HCT116 (cell line): ENCODE data around the gene NPHS1. TPM values are rescaled to one million over a fixed set of nuclear protein-coding genes. Genes with fewer than 3 reads are reported as not detected.

Experiments
- ATAC-seq: fragments of 200-7000 bp; cut with Tn5 transposase; 2 replicates; pipeline ENCODE4 v1.9.1; 2020; ENCODE audit warnings: mild to moderate bottlenecking, moderate library complexity
- BruUV-seq: library from RNA; stranded (reverse); fragments of 400-500 nt; replicated peaks from 2 replicates; lab custom pipeline; 2021; lab: Mats Ljungman, UMichigan
- CTCF ChIA-PET: fragments of 300-600 bp; sonication (Branson Sonifier 250); formaldehyde crosslinking; loops from one replicate; lab custom pipeline; 2021; ENCODE audit warnings: antibody characterized with exemption; lab: Charles Lee
- POLR2A ChIA-PET: fragments of 300-600, 350-600 bp; sonication (Branson Sonifier 250); formaldehyde crosslinking; loops from one replicate; lab custom pipeline; 2021; ENCODE audit warnings: antibody characterized with exemption; lab: Charles Lee
- RAD21 ChIA-PET, 2 experiments: fragments of 300-600 bp; sonication (Branson Sonifier 250); formaldehyde crosslinking; loops; one replicate each; lab custom pipeline; 2023; ENCODE audit warnings: low total read pairs in 2 of 2; ENCODE audit not compliant: uncharacterized antibody in 2 of 2, unreplicated experiment in 2 of 2, low non-redundant PET in 1 of 2; lab: Charles Lee
- DNase-seq: peaks from one replicate; pipeline ENCODE4 v3.0.0-alpha.2; 2010; ENCODE audit warnings: low read depth, low spot score
- H2AFZ ChIP-seq: fragments of 200-600 bp; shearing (Covaris generic), sonication (generic); 2 replicates; pipeline ENCODE4 v1.6.1; 2017; ENCODE audit warnings: low read depth, mixed run types, mixed read lengths, antibody characterized with exemption, low read length; ENCODE audit not compliant: poor library complexity, severe bottlenecking
- H3K27ac ChIP-seq: 2 replicates; pipeline ENCODE4 v1.5.1; 2012; ENCODE audit warnings: low read depth, low read length
- H3K27me3 ChIP-seq: fragments of 200-600 bp; sonication (generic); 2 replicates; pipeline ENCODE4 v1.6.1; 2016; ENCODE audit warnings: mixed run types, low read length, mixed read lengths; ENCODE audit not compliant: insufficient read depth
- H3K36me3 ChIP-seq, 2 experiments: fragments of 200-500 bp in 1 of 2; fragments of 200-600 bp in 1 of 2; sonication (Bioruptor generic) in 1 of 2; sonication (generic) in 1 of 2; 2 replicates each; pipeline versions ENCODE4 v1.5.1 to v1.6.1; 2014 to 2016; ENCODE audit warnings: low read length in 2 of 2, inconsistent platforms in 1 of 2, mixed read lengths in 1 of 2, mixed run types in 1 of 2; ENCODE audit not compliant: insufficient read depth in 2 of 2, control insufficient read depth in 1 of 2
- H3K4me1 ChIP-seq, 2 experiments: fragments of 200-600 bp in 1 of 2; sonication (generic) in 1 of 2; 2 replicates each; pipeline versions ENCODE4 v1.5.1 to v1.6.1; 2012 to 2017; ENCODE audit warnings: low read length in 2 of 2, inconsistent platforms in 1 of 2, mild to moderate bottlenecking in 1 of 2, mixed read lengths in 1 of 2, mixed run types in 1 of 2, moderate library complexity in 1 of 2; ENCODE audit not compliant: insufficient read depth in 2 of 2, control insufficient read depth in 1 of 2
- H3K4me2 ChIP-seq: fragments of 200-600 bp; sonication (generic); 2 replicates; pipeline ENCODE4 v1.6.1; 2017; ENCODE audit warnings: mixed run types, low read length, mixed read lengths
- H3K4me3 ChIP-seq, 2 experiments: fragments of 200-600 bp in 1 of 2; sonication (generic) in 1 of 2; replicated peaks in 1 of 2; 2 replicates each; pipeline ENCODE4 v1.5.1; 2011 to 2016; ENCODE audit warnings: low read length in 2 of 2, control low read depth in 1 of 2, low read depth in 1 of 2, mild to moderate bottlenecking in 1 of 2, mixed read lengths in 1 of 2, mixed run types in 1 of 2
- H3K79me2 ChIP-seq: fragments of 200-600 bp; sonication (generic); 2 replicates; pipeline ENCODE4 v1.6.1; 2017; ENCODE audit warnings: mild to moderate bottlenecking, mixed run types, low read length, moderate library complexity, mixed read lengths; ENCODE audit not compliant: insufficient read depth
- H3K9ac ChIP-seq: fragments of 200-600 bp; sonication (generic); 2 replicates; pipeline ENCODE4 v1.6.1; 2016; ENCODE audit warnings: low read length, mixed read lengths
- H3K9me2 ChIP-seq: fragments of 200-600 bp; sonication (generic), shearing (Covaris generic); 2 replicates; pipeline ENCODE4 v1.6.1; 2017; ENCODE audit warnings: mixed run types, mild to moderate bottlenecking, moderate library complexity; ENCODE audit not compliant: insufficient read depth
- H3K9me3 ChIP-seq, 2 experiments: fragments of 200-500 bp in 1 of 2; fragments of 200-600 bp in 1 of 2; sonication (Bioruptor generic) in 1 of 2; sonication (generic) in 1 of 2; 2 replicates each; pipeline ENCODE4 v1.6.1; 2014 to 2017; ENCODE audit warnings: low read length in 2 of 2, mixed read lengths in 2 of 2, inconsistent platforms in 1 of 2, low read depth in 1 of 2, mild to moderate bottlenecking in 1 of 2, mixed run types in 1 of 2, moderate library complexity in 1 of 2; ENCODE audit not compliant: control insufficient read depth in 1 of 2, insufficient read depth in 1 of 2
- H4K20me1 ChIP-seq: fragments of 200-600 bp; sonication (generic), shearing (Covaris generic); 2 replicates; pipeline ENCODE4 v1.6.1; 2017; ENCODE audit warnings: mixed run types, mild to moderate bottlenecking, moderate library complexity; ENCODE audit not compliant: insufficient read depth
- CBX3 ChIP-seq: IDR thresholded peaks from 2 replicates; pipeline ENCODE4 v1.6.1; 2012; ENCODE audit warnings: low read depth
- EGR1 ChIP-seq: IDR thresholded peaks from 2 replicates; pipeline ENCODE4 v1.6.1; 2012; ENCODE audit warnings: low read depth
- ELF1 ChIP-seq: IDR thresholded peaks from 2 replicates; pipeline ENCODE4 v1.6.1; 2012; ENCODE audit warnings: low read depth, borderline replicate concordance
- EZH2phosphoT487 ChIP-seq: fragments of 200-600 bp; IDR thresholded peaks from 2 replicates; pipeline ENCODE4 v1.6.1; 2018; ENCODE audit warnings: antibody characterized with exemption, borderline replicate concordance
- JUND ChIP-seq: IDR thresholded peaks from 2 replicates; pipeline ENCODE4 v1.6.1; 2012
- POLR2AphosphoS5 ChIP-seq: IDR thresholded peaks from 2 replicates; pipeline ENCODE4 v1.6.1; 2011; ENCODE audit warnings: mild to moderate bottlenecking, low read depth, low read length, moderate library complexity
- SIN3A ChIP-seq: IDR thresholded peaks from 2 replicates; pipeline ENCODE4 v1.6.1; 2012; ENCODE audit warnings: low read depth
- SP1 ChIP-seq: IDR thresholded peaks from 2 replicates; pipeline ENCODE4 v1.6.1; 2012; ENCODE audit warnings: low read depth
- SRF ChIP-seq: IDR thresholded peaks from 2 replicates; pipeline ENCODE4 v1.6.1; 2012; ENCODE audit warnings: low read depth
- TCF7L2 ChIP-seq: IDR thresholded peaks from 2 replicates; pipeline ENCODE4 v1.7.0; 2011; ENCODE audit warnings: borderline replicate concordance, inconsistent platforms; ENCODE audit not compliant: insufficient read depth, insufficient read length; ENCODE audit errors: extremely low read depth
- ZNF274 ChIP-seq: fragments of 200-500 bp; sonication (Bioruptor generic); IDR thresholded peaks from 2 replicates; pipeline ENCODE4 v1.6.1; 2014; ENCODE audit warnings: mild to moderate bottlenecking, low read depth, low read length, inconsistent platforms
- intact Hi-C: fragments of 100-400 bp; cut with micrococcal nuclease; formaldehyde crosslinking; loops from 2 replicates; pipeline ENCODE4 v1.10.0; 2022
- total RNA-seq: library from RNA; stranded (reverse); gene quantifications from one replicate; pipeline ENCODE4 v1.2.1, GENCODE V29; 2021; ENCODE audit not compliant: unreplicated experiment
- TF ChIP-seq, protein P1 (sequence below): IDR thresholded peaks from 2 replicates; pipeline ENCODE4 v1.6.1; 2012
- TF ChIP-seq, protein P2 (sequence below): IDR thresholded peaks from 2 replicates; pipeline ENCODE4 v1.6.1; 2012

NPHS1 gene
- total RNA-seq, 1 experiment from 2014 or later, result 0.57 TPM

DNA sequence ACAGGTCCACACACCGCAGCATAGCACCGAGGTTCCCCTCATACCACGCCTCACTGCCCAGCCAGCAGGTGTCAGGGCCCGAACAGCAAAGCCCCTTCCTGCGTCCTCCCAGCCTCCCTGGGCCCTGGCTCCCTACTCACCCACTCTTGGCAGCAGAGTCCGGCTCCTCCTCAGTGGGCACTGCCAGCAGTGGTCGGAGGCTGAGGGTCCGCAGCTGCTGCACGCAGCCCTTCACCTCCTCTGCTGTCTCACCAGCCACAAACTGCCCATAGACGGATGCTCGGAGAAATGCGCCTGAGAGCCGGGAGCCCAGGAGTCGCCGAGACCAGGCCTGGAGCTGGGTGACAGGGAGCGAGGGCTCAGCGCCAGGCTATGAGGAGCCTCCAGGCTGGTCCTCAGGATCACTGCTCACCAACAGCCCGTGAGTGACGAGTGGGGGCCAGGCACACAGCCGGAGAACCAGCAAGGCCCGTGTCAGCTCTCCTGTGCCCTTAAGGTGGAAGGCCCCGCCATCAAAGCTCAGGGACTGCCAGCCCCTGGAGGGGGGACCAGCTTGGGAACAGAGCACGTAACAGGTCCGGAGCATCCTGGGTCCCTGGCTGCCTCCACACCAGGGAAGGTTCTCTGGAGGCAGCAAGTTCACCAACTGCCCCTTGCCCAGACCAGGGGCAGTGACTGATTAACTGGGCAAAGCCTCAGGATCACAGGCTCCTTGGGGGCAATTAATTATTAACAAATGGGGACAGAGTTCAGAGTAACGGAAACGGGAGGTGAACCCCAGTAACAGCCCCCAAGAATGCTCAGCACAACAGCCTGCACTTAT is 39.9 kb downstream of the NPHS1 start, which contains the start of gene PRODH2:
Gene PRODH2 (minus strand): TSS at position 626 of the 823 bp plus-strand sequence. CDS start 40 bp downstream, at position 586.
- DNase-seq (no peak), ATAC-seq (no peak)
- no peaks in the 10 kb centered on the region for H3K27me3 ChIP-seq
- no TSS peak for BruUV-seq
- ChIA-PET POLR2A (no interaction called here), RAD21 (no interaction called here), CTCF (no interaction called here)
- TF ChIP-seq SRF, result no peak
- no peak for TF ChIP-seq ELF1
- no peak for TF ChIP-seq POLR2AphosphoS5
- TF ChIP-seq, protein P1, sequence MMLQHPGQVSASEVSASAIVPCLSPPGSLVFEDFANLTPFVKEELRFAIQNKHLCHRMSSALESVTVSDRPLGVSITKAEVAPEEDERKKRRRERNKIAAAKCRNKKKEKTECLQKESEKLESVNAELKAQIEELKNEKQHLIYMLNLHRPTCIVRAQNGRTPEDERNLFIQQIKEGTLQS, result no peak
- TF ChIP-seq TCF7L2, result no peak
- TF ChIP-seq EZH2phosphoT487, result no peak
- TF ChIP-seq JUND, result no peak
- no peak for TF ChIP-seq SIN3A
- TF ChIP-seq, protein P2, sequence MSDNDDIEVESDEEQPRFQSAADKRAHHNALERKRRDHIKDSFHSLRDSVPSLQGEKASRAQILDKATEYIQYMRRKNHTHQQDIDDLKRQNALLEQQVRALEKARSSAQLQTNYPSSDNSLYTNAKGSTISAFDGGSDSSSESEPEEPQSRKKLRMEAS, result no peak
- no peak for TF ChIP-seq EGR1
- TF ChIP-seq CBX3, result no peak
- TF ChIP-seq ZNF274, result no peak
- no peak for TF ChIP-seq SP1
- no peaks in the 10 kb centered on the region for H3K4me1 ChIP-seq
- no peaks in the 10 kb centered on the region for H3K9me2 ChIP-seq
- H3K36me3 ChIP-seq, result no peaks in the 10 kb centered on the region
- H4K20me1 ChIP-seq, result no peaks in the 10 kb centered on the region
- no peak within 1 kb of the TSS for H3K27ac ChIP-seq
- no peaks in the 10 kb centered on the region for H3K79me2 ChIP-seq
- H3K4me2 ChIP-seq, result no peak within 1 kb of the TSS
- no peak within 1 kb of the TSS for H3K9ac ChIP-seq
- intact Hi-C loops, result no loop called here
- no peaks in the 10 kb centered on the region for H3K9me3 ChIP-seq
- no peak within 1 kb of the TSS for H2AFZ ChIP-seq
- H3K4me3 ChIP-seq, result no peak within 1 kb of the TSS
